Neural progenitor cell (in vitro differentiated cells): Measurements from ENCODE around the gene HBS1L. TPM values are rescaled to one million over a fixed set of nuclear protein-coding genes. Genes with fewer than 3 reads are reported as not detected.
"Not testable (repeated sequence)": the region's sequence is repeated elsewhere in the genome, so short reads cannot be mapped to it uniquely, and the experiment has no call there.

ENCODE experiments used
- DNase-seq: peaks from one replicate; pipeline ENCODE4 v3.0.0-alpha.2; 2016; ENCODE audit warnings: low spot score
- H2AFZ ChIP-seq: fragments of 200-600 bp; sonication (generic); replicated peaks from 2 replicates; pipeline ENCODE4 v1.6.1; 2016; ENCODE audit warnings: antibody characterized with exemption
- H3F3A ChIP-seq: fragments of 200-600 bp; sonication (generic); 2 replicates; pipeline ENCODE4 v1.6.1; 2016; ENCODE audit warnings: antibody characterized with exemption, low read depth
- H3K27ac ChIP-seq: fragments of 200-600 bp; sonication (generic); 2 replicates; pipeline ENCODE4 v1.5.1; 2016; ENCODE audit warnings: mild to moderate bottlenecking
- H3K27me3 ChIP-seq: fragments of 200-600 bp; sonication (generic); 2 replicates; pipeline ENCODE4 v1.6.1; 2016; ENCODE audit warnings: mild to moderate bottlenecking, moderate library complexity
- H3K36me3 ChIP-seq: fragments of 200-600 bp; sonication (generic); 2 replicates; pipeline ENCODE4 v1.5.1; 2016
- H3K4me1 ChIP-seq: fragments of 200-600 bp; sonication (generic); 2 replicates; pipeline ENCODE4 v1.6.1; 2016; ENCODE audit warnings: mixed run types
- H3K4me2 ChIP-seq: fragments of 200-600 bp; sonication (generic); 2 replicates; pipeline ENCODE4 v1.6.1; 2016
- H3K4me3 ChIP-seq: fragments of 200-600 bp; sonication (generic); 2 replicates; pipeline ENCODE4 v1.5.1; 2016
- H3K79me2 ChIP-seq: fragments of 200-600 bp; sonication (generic); 2 replicates; pipeline ENCODE4 v1.6.1; 2016; ENCODE audit warnings: low read depth
- H3K9ac ChIP-seq: fragments of 200-600 bp; sonication (generic); 2 replicates; pipeline ENCODE4 v1.6.1; 2016
- H3K9me3 ChIP-seq: fragments of 200-600 bp; sonication (generic); 2 replicates; pipeline ENCODE4 v1.5.1; 2016; ENCODE audit warnings: low read depth
- H4K20me1 ChIP-seq: fragments of 200-600 bp; sonication (generic); 2 replicates; pipeline ENCODE4 v1.6.1; 2016; ENCODE audit warnings: low read depth
- H3K27ac Mint-ChIP-seq: 3 replicates; pipeline ENCODE4 v1.8.0; 2021; ENCODE audit warnings: mixed read lengths
- H3K27me3 Mint-ChIP-seq: 2 replicates; pipeline ENCODE4 v1.8.0; 2022; ENCODE audit warnings: low read depth, mild to moderate bottlenecking, inconsistent platforms, moderate library complexity, mixed read lengths; ENCODE audit not compliant: insufficient read depth
- H3K36me3 Mint-ChIP-seq: 3 replicates; pipeline ENCODE4 v1.8.0; 2021; ENCODE audit warnings: mixed read lengths
- H3K4me1 Mint-ChIP-seq: 3 replicates; pipeline ENCODE4 v1.8.0; 2021; ENCODE audit warnings: mixed read lengths
- H3K4me3 Mint-ChIP-seq: 3 replicates; pipeline ENCODE4 v1.8.0; 2021; ENCODE audit warnings: mild to moderate bottlenecking, moderate library complexity, mixed read lengths
- H3K9me3 Mint-ChIP-seq: 3 replicates; pipeline ENCODE4 v1.8.0; 2020; ENCODE audit warnings: mixed read lengths
- EZH2 ChIP-seq: fragments of 200-600 bp; sonication (generic); IDR thresholded peaks from 2 replicates; pipeline ENCODE4 v1.6.1; 2017; ENCODE audit warnings: antibody characterized with exemption, mild to moderate bottlenecking, moderate library complexity
- EZH2phosphoT487 ChIP-seq: fragments of 200-600 bp; sonication (generic); IDR thresholded peaks from 2 replicates; pipeline ENCODE4 v1.6.1; 2017; ENCODE audit warnings: antibody characterized with exemption
- total RNA-seq: library from RNA; depleted of rRNA; stranded (reverse); fragments of >200 nt; gene quantifications from 2 replicates; pipeline ENCODE4 v1.2.3, GENCODE V29; 2015; ENCODE audit warnings: low replicate concordance
- TF ChIP-seq, protein P1 (sequence below): fragments of 200-600 bp; sonication (generic); IDR thresholded peaks from 2 replicates; pipeline ENCODE4 v1.5.1; 2017; ENCODE audit warnings: antibody characterized with exemption, mild to moderate bottlenecking

Gene HBS1L
- total RNA-seq, 1 donor from 2014 or later, result 215 TPM

DNA sequence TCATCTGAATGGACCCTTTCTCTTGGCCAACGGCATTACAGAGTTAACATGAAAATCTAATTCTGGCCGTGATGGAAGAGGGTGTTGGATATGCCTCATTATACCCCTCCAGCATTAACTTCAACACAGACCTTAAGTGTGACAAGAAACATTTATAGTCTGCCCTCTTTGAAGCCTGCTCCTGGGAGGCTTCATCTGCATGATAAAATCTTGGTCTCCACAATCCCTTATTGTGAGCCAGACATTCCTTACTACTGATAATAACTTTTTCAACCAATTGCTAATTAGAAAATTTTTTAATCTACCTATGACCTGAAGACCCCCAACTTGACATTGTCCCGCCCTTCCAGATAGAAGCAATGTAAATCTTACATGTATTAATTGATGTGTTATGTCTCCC is 9.3 kb upstream of the HBS1L start:
- H3K27ac ChIP-seq, result no peak overlapping the region
- no peak for DNase-seq
- Mint-ChIP-seq H3K36me3 (no peaks in the 10 kb centered on the region), H3K27ac (no peak overlapping the region), H3K4me3 (no peak overlapping the region), H3K27me3 (no peaks in the 10 kb centered on the region), H3K4me1 (no peaks in the 10 kb centered on the region), H3K9me3 (no peaks in the 10 kb centered on the region)
- H3K4me1 ChIP-seq, result no peaks in the 10 kb centered on the region
- H3K9ac ChIP-seq, result no peak overlapping the region
- no peak overlapping the region for H3K4me3 ChIP-seq
- H3K27me3 ChIP-seq, result no peaks in the 10 kb centered on the region
- TF ChIP-seq, protein P1, sequence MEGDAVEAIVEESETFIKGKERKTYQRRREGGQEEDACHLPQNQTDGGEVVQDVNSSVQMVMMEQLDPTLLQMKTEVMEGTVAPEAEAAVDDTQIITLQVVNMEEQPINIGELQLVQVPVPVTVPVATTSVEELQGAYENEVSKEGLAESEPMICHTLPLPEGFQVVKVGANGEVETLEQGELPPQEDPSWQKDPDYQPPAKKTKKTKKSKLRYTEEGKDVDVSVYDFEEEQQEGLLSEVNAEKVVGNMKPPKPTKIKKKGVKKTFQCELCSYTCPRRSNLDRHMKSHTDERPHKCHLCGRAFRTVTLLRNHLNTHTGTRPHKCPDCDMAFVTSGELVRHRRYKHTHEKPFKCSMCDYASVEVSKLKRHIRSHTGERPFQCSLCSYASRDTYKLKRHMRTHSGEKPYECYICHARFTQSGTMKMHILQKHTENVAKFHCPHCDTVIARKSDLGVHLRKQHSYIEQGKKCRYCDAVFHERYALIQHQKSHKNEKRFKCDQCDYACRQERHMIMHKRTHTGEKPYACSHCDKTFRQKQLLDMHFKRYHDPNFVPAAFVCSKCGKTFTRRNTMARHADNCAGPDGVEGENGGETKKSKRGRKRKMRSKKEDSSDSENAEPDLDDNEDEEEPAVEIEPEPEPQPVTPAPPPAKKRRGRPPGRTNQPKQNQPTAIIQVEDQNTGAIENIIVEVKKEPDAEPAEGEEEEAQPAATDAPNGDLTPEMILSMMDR, result no peak
- TF ChIP-seq EZH2phosphoT487 (no peak), EZH2 (no peak)
- no peaks in the 10 kb centered on the region for H3K9me3 ChIP-seq
- H3K79me2 ChIP-seq, result no peaks in the 10 kb centered on the region
- H3F3A ChIP-seq, result no peaks in the 10 kb centered on the region
- H4K20me1 ChIP-seq, result no peaks in the 10 kb centered on the region
- H3K4me2 ChIP-seq, result no peak overlapping the region
- no peaks in the 10 kb centered on the region for H3K36me3 ChIP-seq
- peak overlapping the region; percentile 34 for H2AFZ ChIP-seq

DNA sequence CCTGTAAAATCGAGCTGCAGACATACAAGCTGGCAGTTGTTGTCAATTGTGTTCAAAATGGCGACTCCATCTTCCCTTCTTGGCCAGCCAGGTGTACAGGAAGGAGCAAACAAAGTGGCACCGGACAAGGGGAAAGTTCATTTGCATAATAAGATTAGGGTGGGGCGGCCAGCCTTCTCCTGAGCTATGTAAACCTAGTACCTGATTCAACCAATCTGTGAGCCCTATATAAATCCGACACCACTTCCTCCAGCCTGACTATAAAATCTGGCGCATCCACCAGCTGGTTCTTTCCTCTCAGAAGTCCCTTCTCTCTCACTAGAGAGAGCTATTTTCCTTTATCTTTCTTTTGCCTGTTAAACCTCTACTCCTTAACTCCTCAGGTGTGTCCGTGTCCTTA is 8.1 kb upstream of the HBS1L start:
- no peak overlapping the region for H3K27ac Mint-ChIP-seq

DNA sequence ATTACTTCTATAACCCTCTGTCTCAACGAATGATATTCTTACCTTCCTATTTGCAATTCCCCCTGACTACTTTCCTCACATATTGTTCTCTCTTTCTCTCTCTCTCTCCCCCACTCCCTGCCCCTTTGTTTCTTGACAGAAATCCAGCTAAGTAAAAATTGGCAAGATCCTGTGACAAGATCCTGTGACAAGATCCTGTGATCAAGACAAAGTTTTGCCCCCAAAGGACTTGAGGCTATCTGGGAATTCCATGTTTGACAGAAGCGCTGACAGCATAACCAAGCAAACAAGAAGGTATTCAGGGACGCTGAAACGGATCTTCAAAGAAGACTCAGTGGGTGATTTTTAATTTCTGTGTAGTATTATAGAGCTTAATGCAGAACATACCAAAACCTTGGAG is 5.5 kb upstream of the HBS1L start:
- no peak for DNase-seq
- Histone ChIP-seq H3K9ac (no peak overlapping the region), H3K79me2 (no peaks in the 10 kb centered on the region), H3K9me3 (no peaks in the 10 kb centered on the region), H4K20me1 (no peaks in the 10 kb centered on the region), H3K4me1 (no peaks in the 10 kb centered on the region), H3K4me2 (no peak overlapping the region), H3F3A (peaks cover 8% of the 10 kb centered on the region), H3K27ac (no peak overlapping the region), H3K36me3 (no peaks in the 10 kb centered on the region), H3K4me3 (no peak overlapping the region), H3K27me3 (no peaks in the 10 kb centered on the region), H2AFZ (no peak overlapping the region)
- Mint-ChIP-seq H3K27me3 (peaks cover 3% of the 10 kb centered on the region), H3K27ac (no peak overlapping the region), H3K4me3 (no peak overlapping the region), H3K36me3 (no peaks in the 10 kb centered on the region), H3K4me1 (no peaks in the 10 kb centered on the region), H3K9me3 (no peaks in the 10 kb centered on the region)
- no peak for TF ChIP-seq EZH2phosphoT487
- TF ChIP-seq EZH2, result no peak
- TF ChIP-seq, protein P1, result no peak

More for the DNA sequence above, 8.1 kb upstream of the HBS1L start:
- no peak overlapping the region for H3K4me2 ChIP-seq
- no peaks in the 10 kb centered on the region for H3K27me3 ChIP-seq
- peak overlapping the region; percentile 50 for H2AFZ ChIP-seq
- TF ChIP-seq EZH2 (no peak), EZH2phosphoT487 (no peak)
- TF ChIP-seq, protein P1, result no peak
- H3K4me1 ChIP-seq, result no peaks in the 10 kb centered on the region
- Mint-ChIP-seq H3K36me3 (no peaks in the 10 kb centered on the region), H3K9me3 (no peaks in the 10 kb centered on the region), H3K4me1 (no peaks in the 10 kb centered on the region), H3K4me3 (no peak overlapping the region), H3K27me3 (no peaks in the 10 kb centered on the region)
- no peak overlapping the region for H3K27ac ChIP-seq
- H3K79me2 ChIP-seq, result no peaks in the 10 kb centered on the region
- no peak for DNase-seq
- no peak overlapping the region for H3K4me3 ChIP-seq
- no peaks in the 10 kb centered on the region for H3K36me3 ChIP-seq
- no peaks in the 10 kb centered on the region for H3K9me3 ChIP-seq
- no peaks in the 10 kb centered on the region for H3F3A ChIP-seq
- H4K20me1 ChIP-seq, result no peaks in the 10 kb centered on the region
- H3K9ac ChIP-seq, result no peak overlapping the region

DNA sequence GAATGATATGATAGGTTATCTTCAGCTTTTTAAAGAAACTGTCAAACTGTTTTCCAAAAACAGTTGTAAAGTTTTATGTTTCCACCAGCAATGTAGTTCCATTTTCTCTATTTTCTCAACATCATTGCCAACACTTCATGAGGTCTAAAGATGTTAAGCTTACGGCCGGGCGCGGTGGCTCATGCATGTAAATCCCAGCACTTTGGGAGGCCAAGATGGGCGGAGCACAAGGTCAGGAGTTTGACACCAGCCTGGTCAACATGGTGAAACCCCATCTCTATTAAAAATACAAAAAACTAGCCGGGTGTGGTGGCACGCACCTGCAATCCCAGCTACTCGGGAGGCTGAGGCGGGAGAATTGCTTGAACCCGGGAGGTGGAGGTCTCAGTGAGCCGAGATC is 3.7 kb upstream of the HBS1L start:
- Histone ChIP-seq H3F3A (peaks cover 10% of the 10 kb centered on the region), H3K79me2 (peaks cover 13% of the 10 kb centered on the region)
- H4K20me1 ChIP-seq, H3K4me1 ChIP-seq, H3K9ac ChIP-seq, H3K27ac Mint-ChIP-seq, H3K27me3 ChIP-seq, H3K36me3 Mint-ChIP-seq, H3K27ac ChIP-seq, H3K4me1 Mint-ChIP-seq, H3K27me3 Mint-ChIP-seq, DNase-seq, H3K9me3 ChIP-seq, H3K4me3 ChIP-seq, H3K9me3 Mint-ChIP-seq, H3K4me2 ChIP-seq, H2AFZ ChIP-seq, H3K36me3 ChIP-seq, H3K4me3 Mint-ChIP-seq: not testable (repeated sequence)
